ENCODE measurements around the gene SEMA3E. TPM values are rescaled to one million over a fixed set of nuclear protein-coding genes. Genes with fewer than 3 reads are reported as not detected.
"Not testable (repeated sequence)": the region's sequence is repeated elsewhere in the genome, so short reads cannot be mapped to it uniquely, and the experiment has no call there.

The SEMA3E gene
- polyA plus RNA-seq, 1 experiment, result not detected

DNA sequence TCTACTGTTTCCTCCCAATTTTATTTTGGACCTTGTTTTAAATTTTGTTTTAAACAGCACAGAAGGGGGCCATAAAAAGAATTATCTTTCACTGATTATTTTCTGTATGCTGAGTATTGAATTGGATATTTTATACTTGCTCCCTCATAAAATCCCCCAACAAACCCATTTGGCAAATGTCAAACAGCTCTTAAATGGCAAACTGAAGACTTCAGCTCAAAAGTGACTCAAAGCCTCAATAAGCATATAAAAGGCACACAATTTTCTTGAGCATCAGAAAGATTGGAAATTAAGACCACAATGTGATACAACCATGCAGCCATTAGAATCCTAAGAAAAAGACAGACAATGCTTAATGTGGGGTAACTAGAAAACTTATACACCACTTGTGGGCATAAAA, 199.2 kb downstream of the SEMA3E start:
- CTCF ChIA-PET, result no interaction called here
- TF ChIP-seq CTCF (IDR thresholded peaks at IDR 0.05; ENCODE audit: insufficient read depth, low read depth, low read length), result no peak
- Histone ChIP-seq H3K36me3 (ENCODE audit: control insufficient read depth, insufficient read depth, low read length) (no peaks in the 10 kb centered on the region), H3K27me3 (ENCODE audit: control insufficient read depth, insufficient read depth, low read length) (no peaks in the 10 kb centered on the region), H3K4me3 (ENCODE audit: low read depth, low read length) (no peak overlapping the region)
- DNase-seq (ENCODE audit: low read depth), result no peak
- POLR2A ChIA-PET, result no interaction called here

- CTCF ChIA-PET, result no interaction called here
- Histone ChIP-seq H3K36me3 (ENCODE audit: control insufficient read depth, insufficient read depth, low read length) (no peaks in the 10 kb centered on the region), H3K4me3 (ENCODE audit: low read depth, low read length) (no peak overlapping the region), H3K27me3 (ENCODE audit: control insufficient read depth, insufficient read depth, low read length) (no peaks in the 10 kb centered on the region)
- DNase-seq (ENCODE audit: low read depth), result no peak
- TF ChIP-seq CTCF (IDR thresholded peaks at IDR 0.05; ENCODE audit: insufficient read depth, low read depth, low read length), result no peak
- POLR2A ChIA-PET, result no interaction called here
These were observed 201.3 kb downstream of the SEMA3E start for GRCh38 chr7:83447681-83448080.

- CTCF ChIA-PET, result no interaction called here
- no peaks in the 10 kb centered on the region for H3K27me3 ChIP-seq (ENCODE audit: control insufficient read depth, insufficient read depth, low read length)
These were observed 202.8 kb downstream of the SEMA3E start for GRCh38 chr7:83446102-83446669.

GRCh38 chr7:83442911-83443310, 206.0 kb downstream of the SEMA3E start:
- H3K27me3 ChIP-seq (ENCODE audit: control insufficient read depth, insufficient read depth, low read length), result no peaks in the 10 kb centered on the region
- ChIA-PET CTCF (no interaction called here), POLR2A (no interaction called here)
- H3K4me3 ChIP-seq (ENCODE audit: low read depth, low read length), result no peak overlapping the region
- H3K36me3 ChIP-seq (ENCODE audit: control insufficient read depth, insufficient read depth, low read length), result no peaks in the 10 kb centered on the region
- no peak for DNase-seq (ENCODE audit: low read depth)
- no peak for TF ChIP-seq CTCF (IDR thresholded peaks at IDR 0.05; ENCODE audit: insufficient read depth, low read depth, low read length)

More at GRCh38 chr7:83446102-83446669, 202.8 kb downstream of the SEMA3E start:
- H3K36me3 ChIP-seq (ENCODE audit: control insufficient read depth, insufficient read depth, low read length), result no peaks in the 10 kb centered on the region
- DNase-seq (ENCODE audit: low read depth), result no peak
- POLR2A ChIA-PET, result no interaction called here
- H3K4me3 ChIP-seq (ENCODE audit: low read depth, low read length), result no peak overlapping the region
- no peak for TF ChIP-seq CTCF (IDR thresholded peaks at IDR 0.05; ENCODE audit: insufficient read depth, low read depth, low read length)

GRCh38 chr7:83439026-83439425, 209.9 kb downstream of the SEMA3E start:
- CTCF ChIA-PET, result no interaction called here
- no peak for DNase-seq (ENCODE audit: low read depth)
- Histone ChIP-seq H3K36me3 (ENCODE audit: control insufficient read depth, insufficient read depth, low read length) (no peaks in the 10 kb centered on the region), H3K27me3 (ENCODE audit: control insufficient read depth, insufficient read depth, low read length) (no peaks in the 10 kb centered on the region), H3K4me3 (ENCODE audit: low read depth, low read length) (no peak overlapping the region)
- TF ChIP-seq CTCF (IDR thresholded peaks at IDR 0.05; ENCODE audit: insufficient read depth, low read depth, low read length), result no peak
- POLR2A ChIA-PET, result no interaction called here

GRCh38 chr7:83430289-83430688, 218.7 kb downstream of the SEMA3E start:
- H3K4me3 ChIP-seq (ENCODE audit: low read depth, low read length); DNase-seq (ENCODE audit: low read depth); H3K27me3 ChIP-seq (ENCODE audit: control insufficient read depth, insufficient read depth, low read length); POLR2A ChIA-PET; H3K36me3 ChIP-seq (ENCODE audit: control insufficient read depth, insufficient read depth, low read length): not testable (repeated sequence)
- CTCF ChIA-PET, result interaction anchor here (1.0 to 1.3 kb wide), 2 partner anchors 21 to 225 kb away, joined by 3 read pairs; no protein-coding TSS in a partner anchor
